HepG2 (cell line): ENCODE data around the gene SLC9A8. TPM values are rescaled to one million over a fixed set of nuclear protein-coding genes. Genes with fewer than 3 reads are reported as not detected.
A peak's percentile ranks its signal among the peaks of the same experiment; 100 is the strongest.

Experiments used
- DNMT3B ChIP-seq: conservative IDR thresholded peaks from 2 replicates; pipeline ENCODE4 v1.6.1; 2016; ENCODE audit warnings: missing biosample characterization, control low read depth
- FOXJ3 ChIP-seq: sonication (generic); formaldehyde crosslinking; IDR thresholded peaks from 2 replicates; pipeline ENCODE4 v1.4.0; 2020; ENCODE audit warnings: missing genetic modification reagents, mild to moderate bottlenecking, borderline replicate concordance
- HOXA3 ChIP-seq: sonication (generic); formaldehyde crosslinking; IDR thresholded peaks from 2 replicates; pipeline ENCODE4 v1.5.0; 2020; ENCODE audit warnings: missing genetic modification reagents
- NCOA2 ChIP-seq: sonication (generic); formaldehyde crosslinking; IDR thresholded peaks from 2 replicates; pipeline ENCODE4 v1.8.0; 2022; ENCODE audit warnings: inconsistent platforms
- PAXIP1 ChIP-seq: sonication (generic); formaldehyde crosslinking; conservative IDR thresholded peaks from 2 replicates; pipeline ENCODE4 v1.4.0; 2020; ENCODE audit warnings: mild to moderate bottlenecking, missing genetic modification reagents, moderate library complexity
- SAP130 ChIP-seq: IDR thresholded peaks from 2 replicates; pipeline ENCODE4 v1.6.1; 2016; ENCODE audit warnings: low read depth
- TCF7L2 ChIP-seq: IDR thresholded peaks from 2 replicates; pipeline ENCODE4 v1.6.1; 2011; ENCODE audit warnings: mild to moderate bottlenecking, low read depth, low read length, moderate library complexity
- ZBTB1 ChIP-seq: sonication (generic); formaldehyde crosslinking; IDR thresholded peaks from 2 replicates; pipeline ENCODE4 v1.4.0; 2020; ENCODE audit warnings: missing genetic modification reagents, borderline replicate concordance
- ZBTB26 ChIP-seq: IDR thresholded peaks from 2 replicates; pipeline ENCODE4 v1.6.1; 2016; ENCODE audit warnings: missing compliant biosample characterization, missing genetic modification reagents, borderline replicate concordance
- ZMYM2 ChIP-seq: sonication (generic); formaldehyde crosslinking; IDR thresholded peaks from 2 replicates; pipeline ENCODE4 v1.8.0; 2022; ENCODE audit warnings: mild to moderate bottlenecking, missing genetic modification reagents
- ZNF282 ChIP-seq: fragments of 450-650 bp; IDR thresholded peaks from 2 replicates; pipeline ENCODE4 v1.6.1; 2018; ENCODE audit not compliant: partially characterized antibody
- ZNF335 ChIP-seq: sonication (generic); formaldehyde crosslinking; IDR thresholded peaks from 2 replicates; pipeline ENCODE4 v1.4.0; 2020; ENCODE audit warnings: missing genetic modification reagents
- polyA plus RNA-seq, 8 experiments: library from polyadenylated mRNA; depleted of rRNA in 3 of 8; stranded (reverse) in 7 of 8; unstranded in 1 of 8; fragments of >200 nt; fragmentation: Illumina TruSeq in 4 of 8; extraction: Trizol in 4 of 8; gene quantifications; 2 replicates each; pipeline versions ENCODE4 v1.2.1 to v1.2.3, GENCODE V29; 2011 to 2016; ENCODE audit warnings: low read depth in 4 of 8, missing spikeins in 1 of 8, mixed read lengths in 1 of 8; ENCODE audit not compliant: insufficient read depth in 1 of 8
- total RNA-seq, 5 experiments: library from RNA; depleted of rRNA; stranded (reverse); fragments of >200 nt; fragmentation: Illumina TruSeq; extraction: Trizol; gene quantifications; 2 replicates each; pipeline ENCODE4 v1.2.3, GENCODE V29; 2016; ENCODE audit warnings: low read depth in 1 of 5
- TF ChIP-seq, protein P1 (sequence below), 2 experiments: sonication (generic) in 1 of 2; formaldehyde crosslinking in 1 of 2; IDR thresholded peaks; 2 replicates each; pipeline versions ENCODE4 v1.4.0 to v1.6.1; 2016 to 2020; ENCODE audit warnings: borderline replicate concordance in 1 of 2, low read depth in 1 of 2, mild to moderate bottlenecking in 1 of 2, missing genetic modification reagents in 1 of 2
- TF ChIP-seq, protein P2 (sequence below): sonication (generic); formaldehyde crosslinking; IDR thresholded peaks from 2 replicates; pipeline ENCODE4 v1.4.0; 2020; ENCODE audit warnings: mild to moderate bottlenecking, missing genetic modification reagents
- TF ChIP-seq, protein P3 (sequence below): sonication (generic); formaldehyde crosslinking; IDR thresholded peaks from 2 replicates; pipeline ENCODE4 v1.4.0; 2020; ENCODE audit warnings: missing genetic modification reagents

The SLC9A8 gene
- total and polyA plus RNA-seq, 2 of the 13 experiments (the other 11 are each of a cell fraction or from before 2014, with no cell fraction given) = 4.1 to 7.4 TPM

DNA sequence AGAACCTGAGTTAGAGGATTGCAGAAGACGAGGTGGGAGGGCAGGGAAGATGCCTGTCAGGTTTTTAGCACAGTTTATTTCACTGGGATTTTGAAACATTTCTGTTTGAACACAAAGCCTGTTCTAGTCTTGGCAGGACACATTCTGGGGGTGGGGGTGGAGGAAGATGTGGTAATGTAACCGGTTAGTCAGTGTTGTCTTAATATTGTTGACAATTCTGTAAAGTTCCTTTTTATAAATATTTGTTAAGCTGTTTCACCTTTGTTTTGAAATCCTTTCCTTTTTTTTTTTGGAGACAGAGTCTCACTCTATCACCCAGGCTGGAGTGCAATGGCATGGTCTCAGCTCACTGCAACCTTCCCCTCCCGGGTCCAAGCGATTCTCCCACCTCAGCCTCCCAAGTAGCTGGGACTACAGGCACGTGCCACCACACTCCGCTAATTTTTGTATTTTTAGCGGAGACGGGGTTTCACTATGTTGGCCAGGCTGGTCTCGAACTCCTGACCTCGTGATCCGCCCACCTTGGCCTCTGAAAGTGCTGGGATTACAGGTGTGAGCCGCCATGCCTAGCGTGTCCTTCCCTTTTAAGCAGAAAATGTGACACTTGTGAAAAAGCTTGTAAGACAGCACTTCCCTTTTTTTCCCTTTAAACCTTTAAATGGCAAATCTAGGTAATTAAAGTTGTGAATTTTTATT is 20.2 kb downstream of the SLC9A8 start (continued):
- TF ChIP-seq, protein P1, sequence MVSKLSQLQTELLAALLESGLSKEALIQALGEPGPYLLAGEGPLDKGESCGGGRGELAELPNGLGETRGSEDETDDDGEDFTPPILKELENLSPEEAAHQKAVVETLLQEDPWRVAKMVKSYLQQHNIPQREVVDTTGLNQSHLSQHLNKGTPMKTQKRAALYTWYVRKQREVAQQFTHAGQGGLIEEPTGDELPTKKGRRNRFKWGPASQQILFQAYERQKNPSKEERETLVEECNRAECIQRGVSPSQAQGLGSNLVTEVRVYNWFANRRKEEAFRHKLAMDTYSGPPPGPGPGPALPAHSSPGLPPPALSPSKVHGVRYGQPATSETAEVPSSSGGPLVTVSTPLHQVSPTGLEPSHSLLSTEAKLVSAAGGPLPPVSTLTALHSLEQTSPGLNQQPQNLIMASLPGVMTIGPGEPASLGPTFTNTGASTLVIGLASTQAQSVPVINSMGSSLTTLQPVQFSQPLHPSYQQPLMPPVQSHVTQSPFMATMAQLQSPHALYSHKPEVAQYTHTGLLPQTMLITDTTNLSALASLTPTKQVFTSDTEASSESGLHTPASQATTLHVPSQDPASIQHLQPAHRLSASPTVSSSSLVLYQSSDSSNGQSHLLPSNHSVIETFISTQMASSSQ (IDR thresholded peaks at IDR 0.05; ENCODE audit: low read depth) = 0 out of 2 replicates have a peak, but pooled peaks have one; percentile 27
- TF ChIP-seq, protein P1 (CRISPR knock-in tag; IDR thresholded peaks at IDR 0.05; ENCODE audit: borderline replicate concordance) = no peak
- TF ChIP-seq NCOA2 (CRISPR knock-in tag) (peak; percentile 62; the same call in 1 of the 2 replicates), ZNF282 (no peak), ZBTB1 (CRISPR knock-in tag) (no peak), PAXIP1 (CRISPR knock-in tag) (peak; percentile 82), ZMYM2 (CRISPR knock-in tag) (peak; percentile 91), SAP130 (CRISPR knock-in tag) (peak; percentile 60), FOXJ3 (peak; percentile 52; the same call in 1 of the 2 replicates), ZBTB26 (CRISPR knock-in tag) (no peak), DNMT3B (CRISPR knock-in tag) (0 out of 2 replicates have a peak, but pooled peaks have one; percentile 25), TCF7L2 (no peak), ZNF335 (CRISPR knock-in tag) (peak; percentile 38; the same call in 1 of the 2 replicates), HOXA3 (CRISPR knock-in tag) (peak; percentile 13; the same call in 1 of the 2 replicates)
- TF ChIP-seq, protein P2, sequence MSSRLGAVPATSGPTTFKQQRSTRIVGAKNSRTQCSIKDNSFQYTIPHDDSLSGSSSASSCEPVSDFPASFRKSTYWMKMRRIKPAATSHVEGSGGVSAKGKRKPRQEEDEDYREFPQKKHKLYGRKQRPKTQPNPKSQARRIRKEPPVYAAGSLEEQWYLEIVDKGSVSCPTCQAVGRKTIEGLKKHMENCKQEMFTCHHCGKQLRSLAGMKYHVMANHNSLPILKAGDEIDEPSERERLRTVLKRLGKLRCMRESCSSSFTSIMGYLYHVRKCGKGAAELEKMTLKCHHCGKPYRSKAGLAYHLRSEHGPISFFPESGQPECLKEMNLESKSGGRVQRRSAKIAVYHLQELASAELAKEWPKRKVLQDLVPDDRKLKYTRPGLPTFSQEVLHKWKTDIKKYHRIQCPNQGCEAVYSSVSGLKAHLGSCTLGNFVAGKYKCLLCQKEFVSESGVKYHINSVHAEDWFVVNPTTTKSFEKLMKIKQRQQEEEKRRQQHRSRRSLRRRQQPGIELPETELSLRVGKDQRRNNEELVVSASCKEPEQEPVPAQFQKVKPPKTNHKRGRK = no peak
- TF ChIP-seq, protein P3, sequence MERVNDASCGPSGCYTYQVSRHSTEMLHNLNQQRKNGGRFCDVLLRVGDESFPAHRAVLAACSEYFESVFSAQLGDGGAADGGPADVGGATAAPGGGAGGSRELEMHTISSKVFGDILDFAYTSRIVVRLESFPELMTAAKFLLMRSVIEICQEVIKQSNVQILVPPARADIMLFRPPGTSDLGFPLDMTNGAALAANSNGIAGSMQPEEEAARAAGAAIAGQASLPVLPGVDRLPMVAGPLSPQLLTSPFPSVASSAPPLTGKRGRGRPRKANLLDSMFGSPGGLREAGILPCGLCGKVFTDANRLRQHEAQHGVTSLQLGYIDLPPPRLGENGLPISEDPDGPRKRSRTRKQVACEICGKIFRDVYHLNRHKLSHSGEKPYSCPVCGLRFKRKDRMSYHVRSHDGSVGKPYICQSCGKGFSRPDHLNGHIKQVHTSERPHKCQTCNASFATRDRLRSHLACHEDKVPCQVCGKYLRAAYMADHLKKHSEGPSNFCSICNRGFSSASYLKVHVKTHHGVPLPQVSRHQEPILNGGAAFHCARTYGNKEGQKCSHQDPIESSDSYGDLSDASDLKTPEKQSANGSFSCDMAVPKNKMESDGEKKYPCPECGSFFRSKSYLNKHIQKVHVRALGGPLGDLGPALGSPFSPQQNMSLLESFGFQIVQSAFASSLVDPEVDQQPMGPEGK (CRISPR knock-in tag) = peak; percentile 21; the same call in 1 of the 2 replicates
